WTC11 (cell line): ENCODE data around the gene GUCA1A.

ENCODE experiments used
- ATF1 ChIP-seq: sonication (generic); formaldehyde crosslinking; IDR thresholded peaks from 2 replicates; pipeline ENCODE4 v1.8.1; 2023; ENCODE audit warnings: mild to moderate bottlenecking, moderate library complexity, missing genetic modification reagents
- CTCF ChIP-seq: fragments of 200-600 bp; IDR thresholded peaks from 2 replicates; pipeline ENCODE4 v1.8.0; 2022; ENCODE audit warnings: antibody characterized with exemption
- E2F5 ChIP-seq: sonication (generic); formaldehyde crosslinking; IDR thresholded peaks from 2 replicates; pipeline ENCODE4 v1.8.1; 2022; ENCODE audit warnings: mild to moderate bottlenecking, moderate library complexity, missing genetic modification reagents
- IRF2 ChIP-seq: sonication (generic); formaldehyde crosslinking; IDR thresholded peaks from 2 replicates; pipeline ENCODE4 v1.8.0; 2022; ENCODE audit warnings: low read depth, missing genetic modification reagents, borderline replicate concordance
- OVOL2 ChIP-seq: fragments of 250-450 bp; sonication (Bioruptor Pico); IDR thresholded peaks from 2 replicates; pipeline ENCODE4 v1.9.0; 2021; ENCODE audit warnings: mild to moderate bottlenecking, borderline replicate concordance
- PREB ChIP-seq: sonication (generic); formaldehyde crosslinking; IDR thresholded peaks from 2 replicates; pipeline ENCODE4 v1.8.1; 2022; ENCODE audit warnings: mild to moderate bottlenecking, missing genetic modification reagents, moderate library complexity, borderline replicate concordance
- ZSCAN18 ChIP-seq: fragments of 250-450 bp; sonication (Bioruptor Pico); IDR thresholded peaks from 2 replicates; pipeline ENCODE4 v2.1.2; 2022; ENCODE audit warnings: mild to moderate bottlenecking, moderate library complexity

GRCh38 chr6:42152024-42152423 lies 21.1 kb upstream of the GUCA1A start:
- TF ChIP-seq CTCF (no peak), PREB (CRISPR knock-in tag) (no peak), E2F5 (CRISPR knock-in tag) (no peak), IRF2 (CRISPR knock-in tag) (no peak), ZSCAN18 (CRISPR knock-in tag) (no peak), ATF1 (CRISPR knock-in tag) (no peak), OVOL2 (CRISPR knock-in tag) (no peak)
